ENCODE measurements around the gene ESR2. TPM values are rescaled to one million over a fixed set of nuclear protein-coding genes. Genes with fewer than 3 reads are reported as not detected.

Gene ESR2
- total RNA-seq, 3 donors from 2014 or later, result 0.98 to 2.2 (median 1.5) TPM

DNA sequence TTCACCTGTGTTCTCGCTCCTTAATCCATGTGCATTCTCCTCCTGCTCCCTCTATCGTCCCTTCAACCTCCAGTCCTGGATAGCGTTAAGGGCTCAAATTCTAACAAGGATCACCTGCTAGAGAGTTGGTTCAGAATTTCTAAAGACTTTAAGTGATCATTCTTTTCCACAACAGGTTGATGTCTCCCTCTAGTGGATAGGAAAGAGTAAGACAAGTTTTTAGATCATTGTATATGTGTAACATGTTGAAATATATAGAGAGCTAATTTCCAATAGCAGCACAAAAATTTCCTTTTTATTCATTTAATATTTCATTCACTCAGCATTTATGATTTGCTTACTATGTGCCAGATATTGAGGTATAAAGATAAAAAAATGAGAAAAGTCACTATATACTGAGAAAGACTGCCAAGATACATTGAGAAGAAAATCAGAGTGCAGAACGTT, 9.3 kb upstream of the ESR2 start:
- Histone ChIP-seq H3K36me3 (no peaks in the 10 kb centered on the region), H3K9me3 (no peaks in the 10 kb centered on the region), H3K27ac (no peak overlapping the region), H3K4me1 (no peaks in the 10 kb centered on the region), H3K27me3 (no peaks in the 10 kb centered on the region), H3K4me3 (no peak overlapping the region)
- TF ChIP-seq POLR2AphosphoS5 (IDR thresholded peaks at IDR 0.05), result no peak
- TF ChIP-seq POLR2A (IDR thresholded peaks at IDR 0.05), result no peak
- TF ChIP-seq, protein P1, sequence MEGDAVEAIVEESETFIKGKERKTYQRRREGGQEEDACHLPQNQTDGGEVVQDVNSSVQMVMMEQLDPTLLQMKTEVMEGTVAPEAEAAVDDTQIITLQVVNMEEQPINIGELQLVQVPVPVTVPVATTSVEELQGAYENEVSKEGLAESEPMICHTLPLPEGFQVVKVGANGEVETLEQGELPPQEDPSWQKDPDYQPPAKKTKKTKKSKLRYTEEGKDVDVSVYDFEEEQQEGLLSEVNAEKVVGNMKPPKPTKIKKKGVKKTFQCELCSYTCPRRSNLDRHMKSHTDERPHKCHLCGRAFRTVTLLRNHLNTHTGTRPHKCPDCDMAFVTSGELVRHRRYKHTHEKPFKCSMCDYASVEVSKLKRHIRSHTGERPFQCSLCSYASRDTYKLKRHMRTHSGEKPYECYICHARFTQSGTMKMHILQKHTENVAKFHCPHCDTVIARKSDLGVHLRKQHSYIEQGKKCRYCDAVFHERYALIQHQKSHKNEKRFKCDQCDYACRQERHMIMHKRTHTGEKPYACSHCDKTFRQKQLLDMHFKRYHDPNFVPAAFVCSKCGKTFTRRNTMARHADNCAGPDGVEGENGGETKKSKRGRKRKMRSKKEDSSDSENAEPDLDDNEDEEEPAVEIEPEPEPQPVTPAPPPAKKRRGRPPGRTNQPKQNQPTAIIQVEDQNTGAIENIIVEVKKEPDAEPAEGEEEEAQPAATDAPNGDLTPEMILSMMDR (IDR thresholded peaks at IDR 0.05), result peak; percentile 39 to 73 (median 67)
- DNase-seq (ENCODE audit: low spot score in 2 of 2), result no peak
- intact Hi-C loops (cut with DNase I; ENCODE audit: low total_unique reads), result no loop called here

DNA sequence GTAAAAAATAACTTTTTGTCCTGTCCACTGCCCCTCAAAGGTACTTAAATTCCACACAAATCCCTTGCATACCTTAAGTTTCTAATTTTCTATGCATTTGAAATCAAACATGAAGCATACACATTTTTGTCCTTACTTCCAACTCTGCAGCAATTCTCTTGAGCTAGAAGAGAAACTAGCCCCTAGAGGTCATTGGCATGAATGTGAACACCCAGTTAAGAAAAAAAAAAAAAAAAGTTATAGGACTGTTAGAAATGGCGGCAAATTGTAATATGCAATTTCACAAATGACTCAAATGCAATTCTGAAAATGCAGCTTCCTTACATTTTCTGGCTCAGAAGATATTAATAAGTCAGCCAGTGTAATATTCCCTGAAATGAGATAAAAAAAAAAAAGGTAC, 4.6 kb upstream of the ESR2 start:
- Histone ChIP-seq H3K27ac (no peak overlapping the region), H3K4me1 (no peaks in the 10 kb centered on the region), H3K4me3 (no peak overlapping the region), H3K9me3 (no peaks in the 10 kb centered on the region), H3K36me3 (no peaks in the 10 kb centered on the region), H3K27me3 (peaks cover 0 to 7% of the 10 kb centered on the region in 2 donors)
- intact Hi-C loops (cut with DNase I; ENCODE audit: low total_unique reads), result no loop called here
- DNase-seq (ENCODE audit: low spot score in 2 of 2), result no peak
- no peak for TF ChIP-seq POLR2A (IDR thresholded peaks at IDR 0.05)

DNA sequence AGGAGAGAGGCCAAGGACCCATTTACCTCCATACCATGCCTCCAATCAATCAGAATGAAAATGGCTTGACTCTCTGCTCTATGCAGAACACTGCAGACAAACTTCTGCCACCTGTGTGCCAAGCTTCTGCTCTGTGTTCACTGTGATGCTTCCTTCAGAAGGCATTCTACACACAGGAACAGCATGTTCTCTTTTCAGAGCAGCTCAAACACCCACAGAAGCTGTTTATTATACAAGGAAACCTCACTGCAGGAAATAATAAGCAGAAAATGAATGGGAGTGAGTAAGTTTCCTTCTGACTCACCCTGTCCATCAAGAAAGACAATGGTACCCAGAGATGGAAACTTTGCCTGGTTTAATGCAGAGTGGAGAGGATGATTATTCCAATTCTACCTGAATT, 2.4 kb upstream of the ESR2 start:
- TF ChIP-seq, protein P1 (IDR thresholded peaks at IDR 0.05), result no peak
- TF ChIP-seq POLR2AphosphoS5 (IDR thresholded peaks at IDR 0.05) (no peak), POLR2A (IDR thresholded peaks at IDR 0.05) (no peak)

DNA sequence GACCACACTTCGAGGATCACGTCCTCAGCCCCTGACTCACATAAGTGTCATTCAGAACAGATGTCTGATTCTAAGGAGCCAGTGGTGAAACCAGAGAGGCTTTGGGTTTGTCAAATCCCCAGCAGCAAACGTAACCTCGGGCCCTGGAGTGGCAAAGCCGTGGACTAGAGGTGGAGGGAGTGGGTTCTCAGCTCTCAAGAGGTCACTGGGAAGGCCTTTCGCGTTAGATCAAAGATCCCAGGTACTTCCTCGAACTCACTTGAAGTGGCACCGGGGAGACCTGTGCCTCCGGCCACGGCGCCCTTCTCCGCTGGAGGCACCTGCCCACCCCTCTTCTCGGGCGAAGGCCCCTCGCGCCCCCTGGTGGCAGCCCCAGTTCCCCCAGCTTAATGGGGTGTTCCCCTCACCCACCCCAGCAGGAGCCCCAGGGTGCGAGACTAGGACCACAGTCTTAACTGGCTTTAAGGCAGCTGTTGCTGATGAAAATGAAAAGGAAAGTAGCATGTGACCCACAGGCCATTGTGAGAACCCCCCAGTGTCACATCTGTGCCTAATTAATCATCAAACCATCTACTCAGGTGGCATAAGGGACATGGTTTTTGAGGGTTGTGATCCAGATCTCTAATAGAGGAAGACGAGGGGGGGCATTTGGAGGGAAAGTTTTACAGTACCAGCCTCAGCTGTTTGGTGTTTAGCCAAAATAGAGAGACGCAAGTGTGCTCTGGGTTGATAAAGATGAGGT, 672 bp upstream of the ESR2 start:
- peaks cover 0 to 24% of the 10 kb centered on the region in 2 donors for H3K27me3 ChIP-seq
- DNase-seq (ENCODE audit: low spot score in 2 of 2), result no peak
- no peak overlapping the region for H3K27ac ChIP-seq
- peak overlapping the region; percentile 6 to 60 (median 40) for H3K4me3 ChIP-seq
- TF ChIP-seq, protein P1 (IDR thresholded peaks at IDR 0.05), result peak in 2 of 3 donors; percentile 38 to 45
- no peak for TF ChIP-seq POLR2A (IDR thresholded peaks at IDR 0.05)
- no peaks in the 10 kb centered on the region for H3K36me3 ChIP-seq
- H3K4me1 ChIP-seq, result no peaks in the 10 kb centered on the region
- no peaks in the 10 kb centered on the region for H3K9me3 ChIP-seq
- intact Hi-C loops (cut with DNase I; ENCODE audit: low total_unique reads), result no loop called here

More for the DNA sequence above, 2.4 kb upstream of the ESR2 start:
- no peak for DNase-seq (ENCODE audit: low spot score in 2 of 2)
- H3K4me1 ChIP-seq, result no peaks in the 10 kb centered on the region
- no peak overlapping the region for H3K4me3 ChIP-seq
- peaks cover 0 to 24% of the 10 kb centered on the region in 2 donors for H3K27me3 ChIP-seq
- intact Hi-C loops (cut with DNase I; ENCODE audit: low total_unique reads), result no loop called here
- H3K27ac ChIP-seq, result no peak overlapping the region
- no peaks in the 10 kb centered on the region for H3K9me3 ChIP-seq
- H3K36me3 ChIP-seq, result no peaks in the 10 kb centered on the region

DNA sequence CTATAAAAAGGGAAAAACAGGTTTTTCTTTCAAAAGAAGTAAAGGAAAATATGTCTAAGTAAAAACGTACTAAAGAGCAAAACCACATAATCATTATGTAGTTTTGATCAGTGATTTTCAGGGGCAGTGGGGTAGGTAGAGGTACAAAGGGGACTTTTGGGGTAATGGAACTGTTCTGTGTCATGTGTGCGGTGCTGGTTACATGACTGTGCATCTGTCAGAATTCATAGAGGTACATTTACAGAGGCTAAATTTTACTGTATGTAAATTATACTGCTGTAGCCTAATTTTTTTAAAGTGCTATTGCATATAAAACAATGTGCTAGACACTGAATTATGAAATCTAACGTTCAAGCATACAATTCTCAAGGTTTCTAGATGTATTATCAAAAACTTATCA, 2.0 kb downstream of the ESR2 start:
- Histone ChIP-seq H3K9me3 (no peaks in the 10 kb centered on the region), H3K36me3 (no peaks in the 10 kb centered on the region), H3K4me3 (no peak overlapping the region), H3K27me3 (peaks cover 0 to 24% of the 10 kb centered on the region in 2 donors), H3K4me1 (no peaks in the 10 kb centered on the region), H3K27ac (no peak overlapping the region)
- no peak for DNase-seq (ENCODE audit: low spot score in 2 of 2)
- TF ChIP-seq POLR2AphosphoS5 (IDR thresholded peaks at IDR 0.05) (no peak), POLR2A (IDR thresholded peaks at IDR 0.05) (no peak)
- TF ChIP-seq, protein P1 (IDR thresholded peaks at IDR 0.05), result no peak
- intact Hi-C loops (cut with DNase I; ENCODE audit: low total_unique reads), result no loop called here

Measured in breast epithelium (tissue), 4 donors.